HG03045 (cell line): ENCODE measurements around the gene ZNG1F.
A peak's percentile ranks its signal among the peaks of the same experiment; 100 is the strongest.
"Not testable (repeated sequence)": the region's sequence is repeated elsewhere in the genome, so short reads cannot be mapped to it uniquely, and the experiment has no call there.

Source experiments
- ATAC-seq: cut with Tn5 transposase; IDR thresholded peaks from one replicate; pipeline ENCODE4 v1.9.1; 2021; ENCODE audit warnings: mild to moderate bottlenecking, moderate library complexity; ENCODE audit not compliant: unreplicated experiment

ZNG1F gene

GRCh38 chr9:41189217-41189616 is at the start of gene ZNG1F:
Gene ZNG1F, minus strand, starts transcription at chr9:41189317. Its CDS starts 59 bp downstream, at chr9:41189258.
- ATAC-seq: not testable (repeated sequence)

- ATAC-seq: not testable (repeated sequence)
Measured at GRCh38 chr9:41237110-41237749, 48.1 kb upstream of the ZNG1F start.

DNA sequence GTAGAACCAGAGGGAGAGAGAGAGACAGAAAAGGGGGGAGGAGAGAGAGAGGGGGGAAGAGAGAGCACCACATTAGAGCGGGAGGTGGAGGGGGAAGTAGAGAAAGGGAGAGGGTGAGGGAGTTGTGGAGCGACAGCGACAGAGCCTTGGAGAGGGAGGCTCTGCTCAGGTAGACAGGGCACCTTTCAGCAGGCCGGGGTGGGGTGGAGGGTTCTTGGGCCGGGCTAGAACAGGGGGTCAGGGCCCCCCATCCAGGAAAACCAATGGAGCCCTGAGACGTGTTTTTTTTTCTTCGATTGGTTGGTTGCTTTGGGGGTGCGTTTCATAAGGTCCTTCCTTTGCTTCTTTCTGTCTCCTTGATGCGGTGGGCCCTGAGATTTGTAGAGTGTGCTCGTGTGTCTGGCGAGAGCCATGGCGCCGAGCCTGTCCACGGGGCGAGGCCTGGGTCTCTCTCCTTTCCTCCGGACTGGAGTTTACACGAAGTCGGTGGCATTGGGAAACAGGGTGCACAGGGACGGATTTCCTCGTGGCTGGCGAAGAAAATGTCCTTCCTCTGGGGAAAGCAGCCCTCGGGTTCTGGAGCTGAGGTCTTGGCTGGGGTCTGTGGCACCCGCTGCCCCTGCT is 47.5 kb upstream of the ZNG1F start:
- not testable (repeated sequence) for ATAC-seq

GRCh38 chr9:41234811-41235805 is 46.0 kb upstream of the ZNG1F start:
- ATAC-seq: peak; percentile 100

- ATAC-seq: peak; percentile 11
Measured at GRCh38 chr9:41234221-41234620, 45.1 kb upstream of the ZNG1F start.

GRCh38 chr9:41232326-41232725 is 43.2 kb upstream of the ZNG1F start:
- not testable (repeated sequence) for ATAC-seq

DNA sequence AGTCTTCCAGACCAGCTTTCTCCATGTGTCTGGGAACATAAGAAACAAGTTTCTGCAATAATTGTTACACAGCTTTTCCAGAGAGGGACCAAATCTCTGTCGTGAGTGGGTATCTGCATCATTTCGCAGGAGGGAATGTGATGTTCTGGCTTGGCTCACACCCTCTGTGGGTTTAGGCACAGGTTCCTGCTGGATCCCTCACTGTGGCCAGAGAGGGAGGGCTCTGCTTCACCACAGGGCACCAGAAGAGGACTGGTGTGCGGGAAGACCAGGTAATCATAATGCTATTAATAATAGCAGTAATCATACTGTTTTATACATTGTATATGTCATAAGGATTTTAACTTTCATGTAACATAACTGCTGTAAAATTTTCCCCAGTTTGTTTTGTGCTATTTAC is 41.3 kb upstream of the ZNG1F start:
- ATAC-seq: not testable (repeated sequence)

GRCh38 chr9:41229408-41230401 is 40.6 kb upstream of the ZNG1F start:
- ATAC-seq: no peak

GRCh38 chr9:41219831-41220230 is 30.7 kb upstream of the ZNG1F start:
- not testable (repeated sequence) for ATAC-seq

GRCh38 chr9:41188439-41188838 is 678 bp downstream of the ZNG1F start:
- ATAC-seq: not testable (repeated sequence)

GRCh38 chr9:41174994-41175393 is 14.1 kb downstream of the ZNG1F start:
- ATAC-seq: not testable (repeated sequence)

DNA sequence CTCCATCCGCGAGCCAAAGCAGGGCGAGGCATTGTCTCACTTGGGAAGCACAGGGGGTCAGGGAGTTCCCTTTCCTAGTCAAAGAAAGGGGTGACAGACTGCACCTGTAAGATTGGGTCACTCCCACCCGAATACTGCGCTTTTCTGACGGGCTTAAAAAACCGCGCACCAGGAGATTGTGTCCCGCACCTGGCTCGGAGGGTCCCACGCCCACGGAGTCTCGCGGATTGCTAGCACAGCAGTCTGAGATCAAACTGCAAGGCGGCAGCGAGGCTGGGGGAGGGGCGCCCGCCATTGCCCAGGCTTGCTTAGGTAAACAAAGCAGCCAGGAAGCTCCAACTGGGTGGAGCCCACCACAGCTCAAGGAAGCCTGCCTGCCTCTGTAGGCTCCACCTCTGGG is 39.0 kb downstream of the ZNG1F start:
- not testable (repeated sequence) for ATAC-seq

DNA sequence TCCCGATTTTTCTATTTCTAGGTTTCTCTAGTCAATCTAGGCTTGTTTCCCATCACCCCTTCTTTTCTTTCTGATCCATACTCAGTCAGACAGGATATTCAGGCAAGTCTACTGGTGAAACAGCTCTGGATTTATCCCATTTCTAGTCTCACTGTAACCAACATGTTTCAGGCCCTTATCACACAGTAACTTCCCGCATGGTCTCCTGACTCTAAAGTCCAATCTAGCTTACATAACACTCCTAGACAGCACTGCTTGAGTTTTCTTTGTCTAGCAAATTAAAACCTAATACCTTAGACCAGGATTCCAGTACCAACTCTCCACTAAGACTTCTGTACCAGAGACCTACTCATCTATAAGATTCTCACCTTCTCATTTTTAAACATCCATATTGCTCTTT is 47.2 kb downstream of the ZNG1F start:
- ATAC-seq: not testable (repeated sequence)

DNA sequence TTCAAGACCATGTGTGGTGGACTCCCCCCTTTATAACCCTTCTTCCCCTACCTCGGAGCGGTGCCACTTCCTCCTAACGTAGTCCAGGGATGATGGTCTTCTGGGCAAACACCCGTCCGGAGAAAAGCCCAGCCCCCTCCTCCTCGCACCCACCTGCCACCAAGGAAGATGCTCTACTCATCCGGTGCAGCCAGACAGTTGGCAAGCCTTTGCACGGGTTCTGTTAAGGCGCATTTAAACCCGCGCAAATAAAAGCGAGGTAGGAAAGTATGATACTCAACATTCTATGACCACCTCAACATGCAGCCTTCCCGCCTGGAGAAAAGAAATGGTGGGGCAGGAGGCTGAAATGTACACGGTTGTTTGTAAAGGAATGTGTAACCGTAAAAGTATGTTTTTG is 60.5 kb downstream of the ZNG1F start, which contains the start of gene FOXD4L6:
TSS of gene FOXD4L6 (minus strand) at position 101 of the 400 bp plus-strand sequence. CDS start 298 bp downstream, outside the sequence.
- not testable (repeated sequence) for ATAC-seq

- ATAC-seq: not testable (repeated sequence)
Measured at GRCh38 chr9:41126746-41127446, 62.2 kb downstream of the ZNG1F start.

DNA sequence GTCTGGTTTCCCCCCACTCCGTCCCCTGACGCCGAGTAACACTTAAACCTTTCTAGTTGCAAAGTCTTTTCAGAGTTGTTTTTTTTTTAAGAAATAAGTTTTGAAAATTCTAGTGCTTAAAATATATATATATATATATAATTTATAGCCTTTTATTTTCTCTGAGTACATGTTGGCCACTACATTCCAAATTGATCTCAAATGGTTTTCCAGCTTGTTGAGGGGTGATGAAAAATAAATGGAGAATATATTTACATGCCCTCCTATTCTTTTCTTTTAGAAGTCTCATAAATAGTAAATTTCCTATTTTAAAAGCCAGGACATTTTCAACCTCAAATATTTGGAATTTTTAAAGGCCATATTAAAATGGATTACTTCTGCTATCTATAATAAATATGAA is 63.2 kb downstream of the ZNG1F start:
- not testable (repeated sequence) for ATAC-seq

- ATAC-seq: not testable (repeated sequence)
Measured at GRCh38 chr9:41125109-41125658, 63.9 kb downstream of the ZNG1F start.

DNA sequence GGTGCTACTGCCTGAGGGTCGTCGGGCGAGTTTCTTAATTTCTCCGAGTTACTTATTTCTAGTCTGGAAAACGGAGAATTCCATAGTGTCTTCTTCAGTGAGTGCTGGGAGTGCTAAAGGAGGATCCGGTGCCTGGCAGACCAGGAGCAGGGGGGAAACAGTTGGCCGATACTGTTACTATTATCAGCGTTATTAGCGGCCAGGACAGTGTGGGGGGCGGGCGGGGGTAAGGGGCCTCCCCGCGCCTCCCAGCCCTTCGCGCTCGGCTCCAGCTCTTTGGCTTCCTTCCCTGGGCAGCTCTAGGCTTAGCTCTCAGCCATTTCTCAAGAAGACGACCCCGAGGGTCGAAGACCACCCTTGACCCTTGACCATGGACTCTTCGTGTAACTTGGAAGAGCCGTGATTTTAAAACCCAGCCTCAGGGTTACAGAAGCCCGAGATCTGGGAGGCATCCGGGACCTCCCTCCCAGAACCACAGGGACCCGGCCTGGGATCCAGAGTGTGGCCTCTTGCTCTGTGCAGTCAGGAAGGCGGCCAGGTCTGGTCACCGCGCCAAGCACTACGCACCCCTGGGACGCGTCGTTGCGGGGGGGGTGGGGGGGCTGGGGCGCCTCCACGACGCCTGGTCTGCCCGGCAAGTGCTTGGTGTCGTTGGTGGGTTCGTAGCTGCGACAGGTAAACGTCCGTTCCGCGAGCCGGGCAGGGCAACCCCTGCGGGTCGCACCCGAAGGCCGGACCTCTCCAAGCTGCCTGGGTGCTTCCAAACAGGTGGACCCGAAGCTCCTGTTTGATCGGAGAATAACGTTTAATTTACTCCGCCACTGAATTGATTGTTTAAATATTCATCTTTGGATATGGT is 64.6 kb downstream of the ZNG1F start:
- ATAC-seq: not testable (repeated sequence)
